MCF 10A (cell line): ENCODE data around the gene STAG1. TPM values are rescaled to one million over a fixed set of nuclear protein-coding genes. Genes with fewer than 3 reads are reported as not detected.
"Not testable (repeated sequence)": the region's sequence is repeated elsewhere in the genome, so short reads cannot be mapped to it uniquely, and the experiment has no call there.

ENCODE experiments used
- BruUV-seq: library from RNA; stranded (reverse); fragments of 400-500 nt; replicated peaks from 2 replicates; lab custom pipeline; 2021; lab: Mats Ljungman, UMichigan
- CTCF ChIA-PET: fragments of 300-600 bp; sonication (Branson Sonifier 250); formaldehyde crosslinking; extraction: SDS; loops from one replicate; lab custom pipeline; 2021; ENCODE audit warnings: antibody characterized with exemption, inconsistent platforms; lab: Yijun Ruan, JAX
- POLR2A ChIA-PET: fragments of 300-600, 350-650 bp; sonication (Branson Sonifier 250); formaldehyde crosslinking; extraction: SDS; loops from one replicate; lab custom pipeline; 2020; ENCODE audit warnings: antibody characterized with exemption, inconsistent platforms; lab: Yijun Ruan, JAX
- DNase-seq: peaks from one replicate; pipeline ENCODE4 v3.0.0-alpha.2; 2018; ENCODE audit not compliant: unreplicated experiment
- H3K27ac Mint-ChIP-seq: one replicate; pipeline ENCODE4 v1.8.0; 2022; ENCODE audit warnings: mild to moderate bottlenecking, low read depth, mixed read lengths; ENCODE audit not compliant: unreplicated experiment
- H3K27me3 Mint-ChIP-seq: one replicate; pipeline ENCODE4 v1.8.0; 2022; ENCODE audit warnings: mixed read lengths; ENCODE audit not compliant: insufficient read depth, unreplicated experiment
- H3K36me3 Mint-ChIP-seq: one replicate; pipeline ENCODE4 v1.8.0; 2022; ENCODE audit warnings: mild to moderate bottlenecking, moderate library complexity, mixed read lengths; ENCODE audit not compliant: insufficient read depth, unreplicated experiment
- H3K4me1 Mint-ChIP-seq: one replicate; pipeline ENCODE4 v1.8.0; 2022; ENCODE audit warnings: mixed read lengths; ENCODE audit not compliant: insufficient read depth, unreplicated experiment
- H3K4me3 Mint-ChIP-seq: one replicate; pipeline ENCODE4 v1.8.0; 2022; ENCODE audit warnings: mild to moderate bottlenecking, moderate library complexity, mixed read lengths; ENCODE audit not compliant: unreplicated experiment
- H3K9me3 Mint-ChIP-seq: one replicate; pipeline ENCODE4 v1.8.0; 2022; ENCODE audit warnings: mixed read lengths; ENCODE audit not compliant: unreplicated experiment
- intact Hi-C: fragments of 100-400 bp; cut with micrococcal nuclease; formaldehyde crosslinking; loops from 2 replicates; pipeline ENCODE4 v1.14.1; 2022
- total RNA-seq: library from RNA; stranded (reverse); gene quantifications from 2 replicates; pipeline ENCODE4 v1.2.3, GENCODE V29; 2022
- TF ChIP-seq, protein P1 (sequence below): fragments of 200-600 bp; IDR thresholded peaks from one replicate; pipeline ENCODE4 v1.8.0; 2022; ENCODE audit warnings: antibody characterized with exemption, mild to moderate bottlenecking; ENCODE audit not compliant: unreplicated experiment

Gene STAG1
- total RNA-seq, 1 experiment from 2014 or later = 34.3 TPM

DNA sequence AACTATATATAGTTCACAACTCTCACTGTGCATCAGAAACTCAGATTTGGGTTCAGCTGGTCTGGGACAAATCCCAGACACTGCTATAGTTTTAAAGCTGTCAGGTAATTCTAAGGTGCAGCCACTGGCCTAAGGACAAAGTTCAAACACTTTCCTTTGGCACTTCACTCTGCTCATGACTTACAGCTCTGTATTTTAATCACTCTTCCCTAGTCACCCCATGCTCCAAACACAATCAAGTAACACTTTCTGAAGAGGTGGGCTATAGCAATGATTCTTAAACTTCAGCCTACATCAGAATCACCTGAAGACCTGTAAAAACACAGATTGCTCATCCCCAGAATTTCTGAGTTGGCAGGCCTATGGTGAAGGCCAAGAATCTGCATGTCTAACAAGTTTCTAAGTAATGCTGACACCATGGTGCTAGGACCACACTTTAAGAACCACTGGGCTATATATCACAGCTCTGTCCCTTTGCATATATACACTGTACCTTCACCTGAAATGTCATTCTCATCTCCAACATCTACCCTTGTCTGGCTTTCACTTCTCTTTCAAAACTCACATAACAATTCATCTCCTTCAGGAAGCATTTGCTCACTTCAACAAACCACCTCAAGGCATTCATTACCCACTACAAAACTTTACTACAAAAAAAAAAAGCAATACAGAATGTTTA lies 21.4 kb downstream of the STAG1 start:
- POLR2A ChIA-PET = interaction anchor here (1.0 to 1.5 kb wide), 4 partner anchors 11 to 22 kb away, joined by 4 to 8 read pairs (median 5); partner anchors contain the start of gene STAG1
- no peak overlapping the region for H3K4me3 Mint-ChIP-seq
- peaks cover 26% of the 10 kb centered on the region for H3K4me1 Mint-ChIP-seq
- no peaks in the 10 kb centered on the region for H3K9me3 Mint-ChIP-seq
- CTCF ChIA-PET = interaction anchor here (0.5 to 1.8 kb wide), 5 partner anchors 11 to 339 kb away, joined by 3 to 6 read pairs (median 4); partner anchors contain the start of gene STAG1
- BruUV-seq = no TSS peak
- no peaks in the 10 kb centered on the region for H3K27me3 Mint-ChIP-seq
- no peak for DNase-seq
- intact Hi-C loops = no loop called here
- H3K36me3 Mint-ChIP-seq = peaks cover 4% of the 10 kb centered on the region
- TF ChIP-seq, protein P1, sequence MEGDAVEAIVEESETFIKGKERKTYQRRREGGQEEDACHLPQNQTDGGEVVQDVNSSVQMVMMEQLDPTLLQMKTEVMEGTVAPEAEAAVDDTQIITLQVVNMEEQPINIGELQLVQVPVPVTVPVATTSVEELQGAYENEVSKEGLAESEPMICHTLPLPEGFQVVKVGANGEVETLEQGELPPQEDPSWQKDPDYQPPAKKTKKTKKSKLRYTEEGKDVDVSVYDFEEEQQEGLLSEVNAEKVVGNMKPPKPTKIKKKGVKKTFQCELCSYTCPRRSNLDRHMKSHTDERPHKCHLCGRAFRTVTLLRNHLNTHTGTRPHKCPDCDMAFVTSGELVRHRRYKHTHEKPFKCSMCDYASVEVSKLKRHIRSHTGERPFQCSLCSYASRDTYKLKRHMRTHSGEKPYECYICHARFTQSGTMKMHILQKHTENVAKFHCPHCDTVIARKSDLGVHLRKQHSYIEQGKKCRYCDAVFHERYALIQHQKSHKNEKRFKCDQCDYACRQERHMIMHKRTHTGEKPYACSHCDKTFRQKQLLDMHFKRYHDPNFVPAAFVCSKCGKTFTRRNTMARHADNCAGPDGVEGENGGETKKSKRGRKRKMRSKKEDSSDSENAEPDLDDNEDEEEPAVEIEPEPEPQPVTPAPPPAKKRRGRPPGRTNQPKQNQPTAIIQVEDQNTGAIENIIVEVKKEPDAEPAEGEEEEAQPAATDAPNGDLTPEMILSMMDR = no peak
- no peak overlapping the region for H3K27ac Mint-ChIP-seq

GRCh38 chr3:136728918-136729317 lies 23.3 kb downstream of the STAG1 start:
- H3K4me3 Mint-ChIP-seq = no peak overlapping the region
- no TSS peak for BruUV-seq

DNA sequence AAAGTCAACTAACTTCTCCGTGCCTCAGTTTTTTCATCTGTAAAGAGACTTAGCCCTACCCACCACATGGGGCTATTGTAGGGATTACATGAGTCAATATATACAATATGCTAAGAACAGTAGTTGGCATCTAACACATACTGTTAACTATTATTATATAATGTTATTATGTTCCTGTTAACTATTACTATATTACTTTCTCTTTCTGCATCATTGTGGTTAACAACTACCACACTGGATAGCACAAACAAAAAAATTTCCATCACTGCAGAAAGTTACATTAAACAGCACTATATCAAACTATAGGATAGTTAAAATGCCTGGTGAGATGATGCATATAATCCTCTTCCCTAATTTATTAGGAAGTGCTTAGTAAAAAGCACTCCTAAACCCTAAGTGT lies 23.7 kb downstream of the STAG1 start:
- BruUV-seq = no TSS peak
- peaks cover 4% of the 10 kb centered on the region for H3K36me3 Mint-ChIP-seq
- no peak overlapping the region for H3K27ac Mint-ChIP-seq
- DNase-seq = no peak
- CTCF ChIA-PET = no interaction called here
- H3K9me3 Mint-ChIP-seq = no peaks in the 10 kb centered on the region
- POLR2A ChIA-PET = interaction anchor here (1.2 to 1.3 kb wide), 2 partner anchors 13 to 21 kb away, joined by 4 read pairs; no protein-coding TSS in a partner anchor
- no peak overlapping the region for H3K4me3 Mint-ChIP-seq
- intact Hi-C loops = no loop called here
- no peaks in the 10 kb centered on the region for H3K27me3 Mint-ChIP-seq
- TF ChIP-seq, protein P1 = no peak
- peaks cover 36% of the 10 kb centered on the region for H3K4me1 Mint-ChIP-seq

More at GRCh38 chr3:136728918-136729317, 23.3 kb downstream of the STAG1 start:
- DNase-seq = peak; percentile 64
- ChIA-PET POLR2A (interaction anchor here (1.2 to 1.3 kb wide), 2 partner anchors 13 to 21 kb away, joined by 4 read pairs; no protein-coding TSS in a partner anchor), CTCF (no interaction called here)
- no peaks in the 10 kb centered on the region for H3K9me3 Mint-ChIP-seq
- TF ChIP-seq, protein P1 = no peak
- intact Hi-C loops = no loop called here
- H3K27ac Mint-ChIP-seq = no peak overlapping the region
- no peaks in the 10 kb centered on the region for H3K27me3 Mint-ChIP-seq
- H3K36me3 Mint-ChIP-seq = peaks cover 4% of the 10 kb centered on the region
- H3K4me1 Mint-ChIP-seq = peaks cover 36% of the 10 kb centered on the region

- no TSS peak for BruUV-seq
- CTCF ChIA-PET = interaction anchor here (1.2 kb wide), 1 partner anchor 9 kb away, joined by 4 read pairs; no protein-coding TSS in a partner anchor
- H3K27ac Mint-ChIP-seq = no peak overlapping the region
- intact Hi-C loops = no loop called here
- H3K27me3 Mint-ChIP-seq = no peaks in the 10 kb centered on the region
- H3K4me1 Mint-ChIP-seq = peaks cover 18% of the 10 kb centered on the region
- H3K4me3 Mint-ChIP-seq = no peak overlapping the region
- POLR2A ChIA-PET = interaction anchor here (0.8 kb wide), 1 partner anchor 11 kb away, joined by 4 read pairs; no protein-coding TSS in a partner anchor
- TF ChIP-seq, protein P1 = no peak
- no peak for DNase-seq
- no peaks in the 10 kb centered on the region for H3K9me3 Mint-ChIP-seq
- no peaks in the 10 kb centered on the region for H3K36me3 Mint-ChIP-seq
These were observed 26.7 kb downstream of the STAG1 start for GRCh38 chr3:136725468-136725867.

DNA sequence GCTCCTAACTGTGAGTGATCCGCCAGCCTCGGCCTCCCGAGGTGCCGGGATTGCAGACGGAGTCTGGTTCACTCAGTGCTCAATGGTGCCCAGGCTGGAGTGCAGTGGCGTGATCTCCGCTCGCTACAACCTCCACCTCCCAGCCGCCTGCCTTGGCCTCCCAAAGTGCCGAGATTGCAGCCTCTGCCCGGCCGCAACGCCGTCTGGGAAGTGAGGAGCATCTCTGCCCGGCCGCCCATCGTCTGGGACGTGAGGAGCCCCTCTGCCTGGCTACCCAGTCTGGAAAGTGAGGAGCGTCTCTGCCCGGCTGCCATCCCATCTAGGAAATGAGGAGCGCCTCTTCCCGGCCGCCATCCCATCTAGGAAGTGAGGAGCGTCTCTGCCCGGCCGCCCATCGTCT lies 29.3 kb downstream of the STAG1 start:
- H3K27ac Mint-ChIP-seq, H3K36me3 Mint-ChIP-seq, BruUV-seq, CTCF ChIA-PET, H3K4me3 Mint-ChIP-seq, POLR2A ChIA-PET, H3K27me3 Mint-ChIP-seq, H3K9me3 Mint-ChIP-seq, intact Hi-C loops, DNase-seq: not testable (repeated sequence)
- peaks cover 17% of the 10 kb centered on the region for H3K4me1 Mint-ChIP-seq

DNA sequence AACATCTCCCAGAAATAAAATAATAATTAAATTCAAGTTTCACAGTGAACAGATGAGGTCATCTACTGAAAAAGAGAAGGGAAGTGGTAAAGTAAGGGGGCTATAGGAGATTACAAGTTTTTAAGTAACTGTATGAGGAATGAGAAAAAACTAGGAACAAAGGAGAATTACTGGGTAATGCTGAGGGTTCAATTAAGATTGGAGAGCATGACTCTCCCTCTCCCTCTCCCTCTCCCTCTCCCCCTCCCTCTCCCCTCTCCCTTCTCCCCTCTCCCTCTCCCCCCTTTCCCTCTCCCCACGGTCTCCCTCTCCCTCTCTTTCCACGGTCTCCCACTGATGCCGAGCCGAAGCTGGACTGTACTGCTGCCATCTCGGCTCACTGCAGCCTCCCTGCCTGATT lies 29.8 kb downstream of the STAG1 start:
- H3K4me3 Mint-ChIP-seq, H3K27ac Mint-ChIP-seq, H3K27me3 Mint-ChIP-seq, H3K36me3 Mint-ChIP-seq, POLR2A ChIA-PET, intact Hi-C loops, BruUV-seq, H3K9me3 Mint-ChIP-seq, DNase-seq: not testable (repeated sequence)
- CTCF ChIA-PET = interaction anchor here (0.6 kb wide), 1 partner anchor 286 kb away, joined by 3 read pairs; no protein-coding TSS in a partner anchor
- H3K4me1 Mint-ChIP-seq = peaks cover 17% of the 10 kb centered on the region
